Measurements from ENCODE around the gene ISL2. TPM values are rescaled to one million over a fixed set of nuclear protein-coding genes. Genes with fewer than 3 reads are reported as not detected.

The ISL2 gene
- total and polyA plus RNA-seq, 9 of the 15 experiments (the other 6 are each of a cell fraction or from before 2014, with no cell fraction given), result 0.15 to 23.7 (median 4.0) TPM

DNA sequence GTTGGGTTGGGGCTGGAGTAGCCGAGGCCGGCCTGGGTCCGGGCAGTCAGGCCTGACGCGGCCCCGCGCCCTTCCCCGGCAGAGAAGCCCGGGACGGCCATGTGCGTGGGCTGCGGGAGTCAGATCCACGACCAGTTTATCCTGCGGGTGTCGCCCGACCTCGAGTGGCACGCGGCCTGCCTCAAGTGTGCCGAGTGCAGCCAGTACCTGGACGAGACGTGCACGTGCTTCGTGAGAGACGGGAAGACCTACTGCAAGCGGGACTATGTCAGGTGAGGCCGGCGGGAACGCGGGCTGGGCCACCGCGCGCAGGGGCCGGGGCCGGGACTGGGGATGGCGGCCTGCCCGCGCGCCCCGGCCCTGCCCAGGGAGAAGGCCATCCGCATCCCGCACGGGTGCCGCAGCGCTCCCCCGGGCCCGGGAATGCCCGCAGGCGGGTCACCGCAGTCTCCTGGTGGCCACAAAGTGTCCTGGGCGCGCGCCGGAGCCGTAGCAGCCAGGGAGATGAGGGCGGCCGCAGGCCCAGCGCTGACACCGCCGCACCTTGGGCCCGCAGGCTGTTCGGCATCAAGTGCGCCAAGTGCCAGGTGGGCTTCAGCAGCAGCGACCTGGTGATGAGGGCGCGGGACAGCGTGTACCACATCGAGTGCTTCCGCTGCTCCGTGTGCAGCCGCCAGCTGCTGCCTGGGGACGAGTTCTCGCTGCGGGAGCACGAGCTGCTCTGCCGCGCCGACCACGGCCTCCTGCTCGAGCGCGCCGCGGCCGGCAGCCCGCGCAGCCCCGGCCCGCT is 1.3 kb downstream of the ISL2 start (continued):
- TF ChIP-seq FOXA3 (CRISPR knock-in tag; conservative IDR thresholded peaks at IDR 0.05 in 1 of 2, IDR thresholded peaks at IDR 0.05 in 1 of 2) (no peak), TCFL5 (CRISPR knock-in tag; conservative IDR thresholded peaks at IDR 0.05) (no peak), ASH1L (IDR thresholded peaks at IDR 0.05; ENCODE audit: borderline replicate concordance, low read depth, partially characterized antibody) (no peak), TFAP4 (CRISPR knock-in tag; IDR thresholded peaks at IDR 0.05; ENCODE audit: borderline replicate concordance) (peak; percentile 48; the same call in 1 of the 2 replicates), ZNF311 (CRISPR knock-in tag; IDR thresholded peaks at IDR 0.05) (no peak), ZNF764 (CRISPR knock-in tag; IDR thresholded peaks at IDR 0.05; ENCODE audit: low read depth) (no peak), MEF2D (tag; conservative IDR thresholded peaks at IDR 0.05; ENCODE audit: low read depth) (no peak), ZNF780A (CRISPR knock-in tag; IDR thresholded peaks at IDR 0.05) (no peak), POLR2AphosphoS5 (IDR thresholded peaks at IDR 0.05; ENCODE audit: control insufficient read depth, insufficient read depth, low read depth, low read length) (no peak), POLR2AphosphoS2 (IDR thresholded peaks at IDR 0.05; ENCODE audit: low read length) (no peak), ZNF12 (CRISPR knock-in tag; IDR thresholded peaks at IDR 0.05) (no peak), GABPB2 (CRISPR knock-in tag; conservative IDR thresholded peaks at IDR 0.05) (no peak), CBX3 (IDR thresholded peaks at IDR 0.05; ENCODE audit: borderline replicate concordance in 1 of 2, low read length in 2 of 2) (0 out of 3 replicates have a peak, but pooled peaks of 1 of the 2 experiments have one; percentile 53), THAP12 (CRISPR knock-in tag; IDR thresholded peaks at IDR 0.05) (no peak), ZNF584 (CRISPR knock-in tag; IDR thresholded peaks at IDR 0.05; ENCODE audit: low read depth) (no peak), ZNF232 (CRISPR knock-in tag; IDR thresholded peaks at IDR 0.05) (peak; percentile 53; the same call in 1 of the 2 replicates), ZNF184 (CRISPR knock-in tag; IDR thresholded peaks at IDR 0.05) (no peak), RBBP5 (IDR thresholded peaks at IDR 0.05; ENCODE audit: borderline replicate concordance, insufficient read depth, low read length, poor library complexity, severe bottlenecking) (peak; percentile 98)
- TF ChIP-seq, protein P1, sequence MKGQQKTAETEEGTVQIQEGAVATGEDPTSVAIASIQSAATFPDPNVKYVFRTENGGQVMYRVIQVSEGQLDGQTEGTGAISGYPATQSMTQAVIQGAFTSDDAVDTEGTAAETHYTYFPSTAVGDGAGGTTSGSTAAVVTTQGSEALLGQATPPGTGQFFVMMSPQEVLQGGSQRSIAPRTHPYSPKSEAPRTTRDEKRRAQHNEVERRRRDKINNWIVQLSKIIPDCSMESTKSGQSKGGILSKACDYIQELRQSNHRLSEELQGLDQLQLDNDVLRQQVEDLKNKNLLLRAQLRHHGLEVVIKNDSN (CRISPR knock-in tag; IDR thresholded peaks at IDR 0.05), result no peak
- TF ChIP-seq, protein P2, sequence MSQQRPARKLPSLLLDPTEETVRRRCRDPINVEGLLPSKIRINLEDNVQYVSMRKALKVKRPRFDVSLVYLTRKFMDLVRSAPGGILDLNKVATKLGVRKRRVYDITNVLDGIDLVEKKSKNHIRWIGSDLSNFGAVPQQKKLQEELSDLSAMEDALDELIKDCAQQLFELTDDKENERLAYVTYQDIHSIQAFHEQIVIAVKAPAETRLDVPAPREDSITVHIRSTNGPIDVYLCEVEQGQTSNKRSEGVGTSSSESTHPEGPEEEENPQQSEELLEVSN (IDR thresholded peaks at IDR 0.05; ENCODE audit: borderline replicate concordance in 1 of 2, extremely low read depth in 1 of 2, insufficient read depth in 1 of 2, insufficient read length in 1 of 2, low read depth in 1 of 2, low read length in 1 of 2, poor library complexity in 1 of 2, severe bottlenecking in 1 of 2), result peak; percentile 93 to 96
